Liver (tissue), 9 donors: ENCODE results near the gene INPP5A. TPM values are rescaled to one million over a fixed set of nuclear protein-coding genes. Genes with fewer than 3 reads are reported as not detected.

ENCODE experiments used
- DNase-seq: peaks from one replicate; pipeline ENCODE4 v3.0.0-alpha.2; 2017; ENCODE audit warnings: low spot score
- H3K27ac ChIP-seq, 2 donors: one replicate each; pipeline ENCODE4 v1.7.0; 2013; ENCODE audit warnings: inconsistent platforms in 2 of 2, low read length in 2 of 2, control low read depth in 1 of 2, low read depth in 1 of 2, mild to moderate bottlenecking in 1 of 2
- H3K27me3 ChIP-seq, 4 donors: one replicate each; pipeline versions ENCODE4 v1.6.1 to v1.7.0; 2013; ENCODE audit warnings: low read length in 3 of 4, inconsistent platforms in 1 of 4, mild to moderate bottlenecking in 1 of 4, moderate library complexity in 1 of 4; ENCODE audit not compliant: control insufficient read depth in 4 of 4, insufficient read depth in 4 of 4
- H3K36me3 ChIP-seq, 4 donors: one replicate each; pipeline versions ENCODE4 v1.6.1 to v1.7.0; 2013; ENCODE audit warnings: low read length in 3 of 4, mild to moderate bottlenecking in 3 of 4, low read depth in 1 of 4, moderate library complexity in 1 of 4; ENCODE audit not compliant: control insufficient read depth in 4 of 4, insufficient read depth in 3 of 4
- H3K4me1 ChIP-seq, 4 donors: one replicate each; pipeline versions ENCODE4 v1.6.1 to v1.7.0; 2013; ENCODE audit warnings: low read length in 3 of 4, mild to moderate bottlenecking in 3 of 4, moderate library complexity in 1 of 4; ENCODE audit not compliant: control insufficient read depth in 4 of 4, insufficient read depth in 4 of 4
- H3K4me3 ChIP-seq, 3 donors: one replicate each; pipeline versions ENCODE4 v1.6.1 to v1.7.0; 2013; ENCODE audit warnings: low read length in 3 of 3, control low read depth in 1 of 3, low read depth in 1 of 3, mild to moderate bottlenecking in 1 of 3
- H3K9ac ChIP-seq, 2 donors: one replicate each; pipeline ENCODE4 v1.7.0; 2013; ENCODE audit warnings: low read length in 2 of 2, mild to moderate bottlenecking in 2 of 2, moderate library complexity in 2 of 2, control low read depth in 1 of 2, low read depth in 1 of 2
- H3K9me3 ChIP-seq, 4 donors: one replicate each; pipeline versions ENCODE4 v1.6.1 to v1.7.0; 2013; ENCODE audit warnings: low read length in 3 of 4; ENCODE audit not compliant: control insufficient read depth in 4 of 4
- ATF3 ChIP-seq: IDR thresholded peaks from 2 replicates; pipeline ENCODE4 v1.6.1; 2016; ENCODE audit warnings: antibody characterized with exemption
- EGR1 ChIP-seq, 2 donors: IDR thresholded peaks; 2 replicates each; pipeline ENCODE4 v1.6.1; 2016 to 2018; ENCODE audit warnings: antibody characterized with exemption in 2 of 2, low read depth in 2 of 2
- FOXA1 ChIP-seq: IDR thresholded peaks from 2 replicates; pipeline ENCODE4 v1.6.1; 2016; ENCODE audit warnings: antibody characterized with exemption
- FOXA2 ChIP-seq: IDR thresholded peaks from 2 replicates; pipeline ENCODE4 v1.6.1; 2016; ENCODE audit warnings: antibody characterized with exemption
- GABPA ChIP-seq, 2 donors: IDR thresholded peaks in 1 of 2; conservative IDR thresholded peaks in 1 of 2; 2 replicates each; pipeline ENCODE4 v1.6.1; 2016; ENCODE audit warnings: antibody characterized with exemption in 2 of 2, mild to moderate bottlenecking in 1 of 2, moderate library complexity in 1 of 2
- HNF4A ChIP-seq, 2 donors: conservative IDR thresholded peaks; 2 replicates each; pipeline ENCODE4 v1.6.1; 2016; ENCODE audit warnings: antibody characterized with exemption in 2 of 2, mild to moderate bottlenecking in 2 of 2
- HNF4G ChIP-seq: IDR thresholded peaks from 2 replicates; pipeline ENCODE4 v1.6.1; 2016; ENCODE audit warnings: antibody characterized with exemption
- JUND ChIP-seq, 2 donors: IDR thresholded peaks; 2 replicates each; pipeline ENCODE4 v1.6.1; 2016; ENCODE audit warnings: antibody characterized with exemption in 2 of 2
- MAX ChIP-seq: IDR thresholded peaks from 2 replicates; pipeline ENCODE4 v1.6.1; 2016; ENCODE audit warnings: antibody characterized with exemption
- NR2F2 ChIP-seq: IDR thresholded peaks from 2 replicates; pipeline ENCODE4 v1.6.1; 2016; ENCODE audit warnings: antibody characterized with exemption
- RAD21 ChIP-seq, 2 donors: IDR thresholded peaks; 2 replicates each; pipeline ENCODE4 v1.6.1; 2016; ENCODE audit warnings: antibody characterized with exemption in 2 of 2, mild to moderate bottlenecking in 2 of 2
- RXRA ChIP-seq, 2 donors: IDR thresholded peaks; 2 replicates each; pipeline ENCODE4 v1.6.1; 2017 to 2018; ENCODE audit warnings: antibody characterized with exemption in 2 of 2, mild to moderate bottlenecking in 1 of 2
- SP1 ChIP-seq: IDR thresholded peaks from 2 replicates; pipeline ENCODE4 v1.6.1; 2018; ENCODE audit warnings: antibody characterized with exemption, mild to moderate bottlenecking
- TAF1 ChIP-seq: conservative IDR thresholded peaks from 2 replicates; pipeline ENCODE4 v1.6.1; 2016; ENCODE audit warnings: antibody characterized with exemption, mild to moderate bottlenecking
- YY1 ChIP-seq: IDR thresholded peaks from 2 replicates; pipeline ENCODE4 v1.6.1; 2016; ENCODE audit warnings: antibody characterized with exemption, mild to moderate bottlenecking
- ZBTB33 ChIP-seq: IDR thresholded peaks from 2 replicates; pipeline ENCODE4 v1.6.1; 2016; ENCODE audit warnings: antibody characterized with exemption
- WGBS: extraction: QIAGEN DNeasy Blood & Tissue Kit; methylation state at CpG from one replicate; pipeline ENCODE4 v1.1.7; 2013; 5-methylcytosine and 5-hydroxymethylcytosine counted together
- polyA plus RNA-seq, 2 donors: library from polyadenylated mRNA; stranded (reverse) in 1 of 2; unstranded in 1 of 2; fragments of 200-250 nt in 1 of 2; fragments of >200 nt in 1 of 2; fragmentation: Nextera tagmentation in 1 of 2; extraction: Ambion mirVana in 1 of 2; gene quantifications; one replicate each; pipeline versions ENCODE4 v1.2.1 to v1.2.3, GENCODE V29; 2013 to 2015
- total RNA-seq, 2 donors: library from RNA; depleted of rRNA; stranded (reverse); fragments of >200 nt; gene quantifications; one replicate each; pipeline ENCODE4 v1.2.3, GENCODE V29; 2014
- TF ChIP-seq, protein P1 (sequence below): fragments of 150-350 bp; IDR thresholded peaks from 2 replicates; pipeline ENCODE4 v1.5.1; 2017; ENCODE audit warnings: improper control_type of control experiment, low read depth, low read length; ENCODE audit not compliant: missing input control
- TF ChIP-seq, protein P2 (sequence below): IDR thresholded peaks from 2 replicates; pipeline ENCODE4 v1.6.1; 2016; ENCODE audit warnings: antibody characterized with exemption, mild to moderate bottlenecking
- donor health status: healthy.
- donor health status: healthy.
- donor health status: healthy.
- donor health status: healthy.
- donor health status: healthy.

Gene INPP5A
- total and polyA plus RNA-seq, 4 donors, result 4.3 to 26.5 (median 10.9) TPM

DNA sequence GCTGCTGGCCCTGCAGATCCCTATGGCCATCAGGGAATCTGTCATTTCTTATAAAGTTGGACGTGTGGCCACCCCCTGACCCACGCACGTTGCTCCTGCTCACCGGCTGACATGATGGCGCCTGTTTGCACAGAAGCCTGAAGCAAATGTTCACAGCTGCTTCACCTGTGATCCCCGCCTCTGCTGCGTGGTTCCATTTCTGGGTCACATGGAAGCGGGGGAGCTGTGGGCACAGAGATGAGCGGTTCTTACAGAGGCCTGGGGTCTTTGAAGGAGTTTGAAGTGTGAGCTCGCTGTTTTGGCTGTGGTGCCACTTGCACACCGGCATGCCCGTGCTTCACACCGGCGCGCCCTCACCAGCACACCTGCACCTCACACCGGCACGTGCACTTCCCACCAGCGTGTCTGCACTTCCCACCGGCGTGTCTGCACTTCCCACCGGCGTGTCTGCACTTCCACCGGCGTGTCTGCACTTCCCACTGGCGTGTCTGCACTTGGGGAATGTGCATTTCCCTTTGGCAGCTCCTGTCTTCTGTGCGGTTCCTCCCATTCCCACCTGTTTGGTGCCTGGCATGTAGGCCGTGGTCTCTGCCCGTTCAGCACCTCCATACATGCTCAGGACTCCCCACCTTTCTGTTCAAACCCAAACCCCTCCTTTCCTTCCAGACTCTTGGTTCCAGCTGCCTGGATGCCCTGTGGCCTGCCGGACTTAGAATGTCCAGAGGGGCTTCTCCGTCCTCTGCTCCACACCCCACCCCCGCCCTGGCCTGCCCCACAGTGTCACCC is 86.7 kb downstream of the INPP5A start:
- Histone ChIP-seq H3K4me1 (peaks cover 0 to 12% (median 4%) of the 10 kb centered on the region in 4 donors), H3K36me3 (no peaks in the 10 kb centered on the region), H3K4me3 (no peak overlapping the region), H3K27ac (no peak overlapping the region), H3K9me3 (peaks cover 0 to 2% (median under 1%) of the 10 kb centered on the region in 4 donors), H3K27me3 (no peaks in the 10 kb centered on the region), H3K9ac (no peak overlapping the region)
- TF ChIP-seq FOXA2 (no peak), NR2F2 (no peak), SP1 (no peak), ATF3 (no peak), JUND (IDR thresholded peaks at IDR 0.05) (no peak), GABPA (IDR thresholded peaks at IDR 0.05 in 1 of 2, conservative IDR thresholded peaks at IDR 0.05 in 1 of 2) (no peak), RXRA (IDR thresholded peaks at IDR 0.05) (no peak), HNF4G (no peak), RAD21 (IDR thresholded peaks at IDR 0.05) (no peak), TAF1 (no peak), EGR1 (IDR thresholded peaks at IDR 0.05; ENCODE audit: low read depth in 2 of 2) (no peak), FOXA1 (no peak), HNF4A (conservative IDR thresholded peaks at IDR 0.05) (no peak), ZBTB33 (no peak), MAX (no peak), YY1 (no peak)
- TF ChIP-seq, protein P1, sequence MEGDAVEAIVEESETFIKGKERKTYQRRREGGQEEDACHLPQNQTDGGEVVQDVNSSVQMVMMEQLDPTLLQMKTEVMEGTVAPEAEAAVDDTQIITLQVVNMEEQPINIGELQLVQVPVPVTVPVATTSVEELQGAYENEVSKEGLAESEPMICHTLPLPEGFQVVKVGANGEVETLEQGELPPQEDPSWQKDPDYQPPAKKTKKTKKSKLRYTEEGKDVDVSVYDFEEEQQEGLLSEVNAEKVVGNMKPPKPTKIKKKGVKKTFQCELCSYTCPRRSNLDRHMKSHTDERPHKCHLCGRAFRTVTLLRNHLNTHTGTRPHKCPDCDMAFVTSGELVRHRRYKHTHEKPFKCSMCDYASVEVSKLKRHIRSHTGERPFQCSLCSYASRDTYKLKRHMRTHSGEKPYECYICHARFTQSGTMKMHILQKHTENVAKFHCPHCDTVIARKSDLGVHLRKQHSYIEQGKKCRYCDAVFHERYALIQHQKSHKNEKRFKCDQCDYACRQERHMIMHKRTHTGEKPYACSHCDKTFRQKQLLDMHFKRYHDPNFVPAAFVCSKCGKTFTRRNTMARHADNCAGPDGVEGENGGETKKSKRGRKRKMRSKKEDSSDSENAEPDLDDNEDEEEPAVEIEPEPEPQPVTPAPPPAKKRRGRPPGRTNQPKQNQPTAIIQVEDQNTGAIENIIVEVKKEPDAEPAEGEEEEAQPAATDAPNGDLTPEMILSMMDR, result no peak
- TF ChIP-seq, protein P2, sequence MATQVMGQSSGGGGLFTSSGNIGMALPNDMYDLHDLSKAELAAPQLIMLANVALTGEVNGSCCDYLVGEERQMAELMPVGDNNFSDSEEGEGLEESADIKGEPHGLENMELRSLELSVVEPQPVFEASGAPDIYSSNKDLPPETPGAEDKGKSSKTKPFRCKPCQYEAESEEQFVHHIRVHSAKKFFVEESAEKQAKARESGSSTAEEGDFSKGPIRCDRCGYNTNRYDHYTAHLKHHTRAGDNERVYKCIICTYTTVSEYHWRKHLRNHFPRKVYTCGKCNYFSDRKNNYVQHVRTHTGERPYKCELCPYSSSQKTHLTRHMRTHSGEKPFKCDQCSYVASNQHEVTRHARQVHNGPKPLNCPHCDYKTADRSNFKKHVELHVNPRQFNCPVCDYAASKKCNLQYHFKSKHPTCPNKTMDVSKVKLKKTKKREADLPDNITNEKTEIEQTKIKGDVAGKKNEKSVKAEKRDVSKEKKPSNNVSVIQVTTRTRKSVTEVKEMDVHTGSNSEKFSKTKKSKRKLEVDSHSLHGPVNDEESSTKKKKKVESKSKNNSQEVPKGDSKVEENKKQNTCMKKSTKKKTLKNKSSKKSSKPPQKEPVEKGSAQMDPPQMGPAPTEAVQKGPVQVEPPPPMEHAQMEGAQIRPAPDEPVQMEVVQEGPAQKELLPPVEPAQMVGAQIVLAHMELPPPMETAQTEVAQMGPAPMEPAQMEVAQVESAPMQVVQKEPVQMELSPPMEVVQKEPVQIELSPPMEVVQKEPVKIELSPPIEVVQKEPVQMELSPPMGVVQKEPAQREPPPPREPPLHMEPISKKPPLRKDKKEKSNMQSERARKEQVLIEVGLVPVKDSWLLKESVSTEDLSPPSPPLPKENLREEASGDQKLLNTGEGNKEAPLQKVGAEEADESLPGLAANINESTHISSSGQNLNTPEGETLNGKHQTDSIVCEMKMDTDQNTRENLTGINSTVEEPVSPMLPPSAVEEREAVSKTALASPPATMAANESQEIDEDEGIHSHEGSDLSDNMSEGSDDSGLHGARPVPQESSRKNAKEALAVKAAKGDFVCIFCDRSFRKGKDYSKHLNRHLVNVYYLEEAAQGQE, result no peak
- WGBS, result 95% methylated on average over 31 of the region's 31 CpGs
- no peak for DNase-seq
